Uterus (tissue), 2 donors: ENCODE data around the gene SLC50A1.
A peak's percentile ranks its signal among the peaks of the same experiment; 100 is the strongest.

Experiments
- POLR2A ChIP-seq, 2 donors: fragments of 450-650 bp; IDR thresholded peaks; one replicate each; pipeline ENCODE4 v1.6.1; 2016; ENCODE audit warnings: antibody characterized with exemption in 2 of 2, mild to moderate bottlenecking in 1 of 2, moderate library complexity in 1 of 2
- TF ChIP-seq, protein P1 (sequence below), 4 experiments: fragments of 200-600 bp in 2 of 4; fragments of 450-650 bp in 2 of 4; sonication (generic) in 2 of 4; IDR thresholded peaks; one replicate each; pipeline ENCODE4 v1.5.1; 2016 to 2019; ENCODE audit warnings: antibody characterized with exemption in 4 of 4, mild to moderate bottlenecking in 2 of 4, moderate library complexity in 1 of 4

DNA sequence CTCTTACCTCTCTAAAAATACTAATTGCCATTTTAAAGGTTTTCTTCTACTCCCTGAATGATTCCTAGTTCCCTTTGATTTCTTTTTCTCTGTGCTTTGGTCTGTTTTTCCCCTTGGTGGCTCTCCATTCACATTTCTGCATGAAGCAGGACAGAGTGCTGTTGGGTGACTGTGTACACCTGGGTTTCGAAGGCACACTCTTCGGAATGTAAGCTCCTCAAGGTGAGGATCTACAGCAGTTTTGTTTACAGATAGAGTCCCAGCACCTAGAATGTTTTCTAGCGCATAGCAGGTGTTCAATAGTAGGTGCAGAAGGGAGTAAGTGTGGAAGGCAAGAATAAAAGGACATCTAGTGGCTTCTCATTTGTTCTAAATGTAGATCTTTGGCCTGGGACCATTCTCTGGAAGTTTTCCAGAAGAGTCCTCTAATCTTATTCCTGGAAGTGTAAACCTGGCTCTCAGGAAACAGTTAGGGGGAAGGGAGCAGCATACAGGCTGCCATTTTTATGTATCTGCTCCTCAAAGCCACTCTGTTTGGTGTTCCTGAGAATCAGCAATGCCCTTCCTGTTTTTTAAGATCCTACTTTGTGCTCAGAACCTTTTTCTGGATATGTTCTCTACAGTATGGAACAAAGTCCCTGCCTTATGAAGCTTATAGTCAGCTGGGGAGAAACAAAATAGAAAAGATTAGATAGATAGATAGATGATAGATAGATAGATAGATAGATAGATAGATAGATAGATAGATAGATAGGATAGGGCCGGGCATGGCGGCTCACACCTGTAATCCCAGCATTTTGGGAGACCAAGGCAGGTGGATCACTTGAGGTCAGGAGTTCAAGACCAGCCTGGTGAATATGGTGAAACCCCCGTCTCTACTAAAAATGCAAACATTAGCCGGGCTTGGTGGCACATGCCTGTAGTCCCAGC lies 30.8 kb upstream of the SLC50A1 start:
- TF ChIP-seq, protein P1, sequence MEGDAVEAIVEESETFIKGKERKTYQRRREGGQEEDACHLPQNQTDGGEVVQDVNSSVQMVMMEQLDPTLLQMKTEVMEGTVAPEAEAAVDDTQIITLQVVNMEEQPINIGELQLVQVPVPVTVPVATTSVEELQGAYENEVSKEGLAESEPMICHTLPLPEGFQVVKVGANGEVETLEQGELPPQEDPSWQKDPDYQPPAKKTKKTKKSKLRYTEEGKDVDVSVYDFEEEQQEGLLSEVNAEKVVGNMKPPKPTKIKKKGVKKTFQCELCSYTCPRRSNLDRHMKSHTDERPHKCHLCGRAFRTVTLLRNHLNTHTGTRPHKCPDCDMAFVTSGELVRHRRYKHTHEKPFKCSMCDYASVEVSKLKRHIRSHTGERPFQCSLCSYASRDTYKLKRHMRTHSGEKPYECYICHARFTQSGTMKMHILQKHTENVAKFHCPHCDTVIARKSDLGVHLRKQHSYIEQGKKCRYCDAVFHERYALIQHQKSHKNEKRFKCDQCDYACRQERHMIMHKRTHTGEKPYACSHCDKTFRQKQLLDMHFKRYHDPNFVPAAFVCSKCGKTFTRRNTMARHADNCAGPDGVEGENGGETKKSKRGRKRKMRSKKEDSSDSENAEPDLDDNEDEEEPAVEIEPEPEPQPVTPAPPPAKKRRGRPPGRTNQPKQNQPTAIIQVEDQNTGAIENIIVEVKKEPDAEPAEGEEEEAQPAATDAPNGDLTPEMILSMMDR (IDR thresholded peaks at IDR 0.05), result peak in 1 of 4 experiments; percentile 4
- no peak for TF ChIP-seq POLR2A (IDR thresholded peaks at IDR 0.05)
